Progenitor cell of endocrine pancreas (in vitro differentiated cells): Measurements from ENCODE around the gene RHOXF1. TPM values are rescaled to one million over a fixed set of nuclear protein-coding genes. Genes with fewer than 3 reads are reported as not detected.
A peak's percentile ranks its signal among the peaks of the same experiment; 100 is the strongest.
"Not testable (repeated sequence)": the region's sequence is repeated elsewhere in the genome, so short reads cannot be mapped to it uniquely, and the experiment has no call there.

Source experiments
- DNase-seq: peaks from one replicate; pipeline ENCODE4 v3.0.0; 2021; ENCODE audit warnings: low spot score; ENCODE audit not compliant: unreplicated experiment
- H3K27ac Mint-ChIP-seq: 2 replicates; pipeline ENCODE4 v1.8.0; 2021; ENCODE audit warnings: mild to moderate bottlenecking, moderate library complexity, mixed read lengths
- H3K27me3 Mint-ChIP-seq: 2 replicates; pipeline ENCODE4 v1.8.0; 2021; ENCODE audit warnings: mixed read lengths
- H3K36me3 Mint-ChIP-seq: 2 replicates; pipeline ENCODE4 v1.8.0; 2022; ENCODE audit warnings: mixed read lengths; ENCODE audit not compliant: insufficient read depth
- H3K4me1 Mint-ChIP-seq: 2 replicates; pipeline ENCODE4 v1.8.0; 2021; ENCODE audit warnings: low read depth, mixed read lengths
- H3K4me3 Mint-ChIP-seq: 2 replicates; pipeline ENCODE4 v1.8.0; 2021; ENCODE audit warnings: low read depth, mild to moderate bottlenecking, moderate library complexity, mixed read lengths
- H3K9me3 Mint-ChIP-seq: 2 replicates; pipeline ENCODE4 v1.8.0; 2021; ENCODE audit warnings: low read depth, mixed read lengths
- CTCF ChIP-seq: fragments of 200-600 bp; sonication (generic); IDR thresholded peaks from one replicate; pipeline ENCODE4 v1.5.0; 2021; ENCODE audit warnings: antibody characterized with exemption, mild to moderate bottlenecking; ENCODE audit not compliant: unreplicated experiment
- total RNA-seq: library from RNA; stranded (reverse); gene quantifications from 2 replicates; pipeline ENCODE4 v1.2.1, GENCODE V29; 2021

RHOXF1 gene
- total RNA-seq, 1 donor from 2014 or later: 1.4 TPM

GRCh38 chrX:120144178-120144844, 28.6 kb upstream of the RHOXF1 start:
- Mint-ChIP-seq H3K27me3 (no peaks in the 10 kb centered on the region), H3K9me3 (peaks cover 60% of the 10 kb centered on the region), H3K36me3 (peaks cover 15% of the 10 kb centered on the region), H3K4me1 (no peaks in the 10 kb centered on the region), H3K4me3 (no peak overlapping the region), H3K27ac (no peak overlapping the region)
- no peak for DNase-seq
- TF ChIP-seq CTCF: no peak

GRCh38 chrX:120140293-120140981, 24.7 kb upstream of the RHOXF1 start:
- Mint-ChIP-seq H3K9me3 (peaks cover 31% of the 10 kb centered on the region), H3K27ac (no peak overlapping the region), H3K27me3 (no peaks in the 10 kb centered on the region), H3K4me1 (peaks cover 3% of the 10 kb centered on the region), H3K4me3 (no peak overlapping the region), H3K36me3 (peaks cover 3% of the 10 kb centered on the region)
- TF ChIP-seq CTCF: no peak
- DNase-seq: no peak

GRCh38 chrX:120137439-120137838, 21.7 kb upstream of the RHOXF1 start:
- Mint-ChIP-seq H3K4me1 (peaks cover 3% of the 10 kb centered on the region), H3K36me3 (peaks cover under 1% of the 10 kb centered on the region), H3K9me3 (peaks cover 12% of the 10 kb centered on the region), H3K27me3 (no peaks in the 10 kb centered on the region), H3K27ac (no peak overlapping the region), H3K4me3 (no peak overlapping the region)
- TF ChIP-seq CTCF: no peak
- no peak for DNase-seq

- TF ChIP-seq CTCF: no peak
- Mint-ChIP-seq H3K27ac (peak overlapping the region; percentile 60), H3K4me1 (peaks cover 3% of the 10 kb centered on the region), H3K27me3 (no peaks in the 10 kb centered on the region), H3K36me3 (no peaks in the 10 kb centered on the region), H3K4me3 (no peak overlapping the region), H3K9me3 (peaks cover 8% of the 10 kb centered on the region)
- DNase-seq: no peak
Measured at GRCh38 chrX:120136840-120137239, 21.1 kb upstream of the RHOXF1 start.

- Mint-ChIP-seq H3K4me1 (peaks cover 3% of the 10 kb centered on the region), H3K4me3 (no peak overlapping the region), H3K27me3 (no peaks in the 10 kb centered on the region), H3K9me3 (peaks cover 6% of the 10 kb centered on the region), H3K36me3 (no peaks in the 10 kb centered on the region), H3K27ac (peak overlapping the region; percentile 18)
- DNase-seq: no peak
- no peak for TF ChIP-seq CTCF
Measured at GRCh38 chrX:120136128-120136527, 20.4 kb upstream of the RHOXF1 start.

- not testable (repeated sequence) for H3K27ac Mint-ChIP-seq, DNase-seq, H3K36me3 Mint-ChIP-seq, H3K4me1 Mint-ChIP-seq, H3K27me3 Mint-ChIP-seq, H3K4me3 Mint-ChIP-seq
- H3K9me3 Mint-ChIP-seq: peaks cover 18% of the 10 kb centered on the region
Measured at GRCh38 chrX:120128306-120128846, 12.7 kb upstream of the RHOXF1 start.
